Smooth muscle cell (in vitro differentiated cells): ENCODE results near the gene HSBP1L1. TPM values are rescaled to one million over a fixed set of nuclear protein-coding genes. Genes with fewer than 3 reads are reported as not detected.

Source experiments
- DNase-seq: peaks from one replicate; lab custom pipeline; 2025; ENCODE audit not compliant: unreplicated experiment; lab: John Stamatoyannopoulos, UW
- H2AFZ ChIP-seq: fragments of 200-600 bp; sonication (generic); 2 replicates; pipeline ENCODE4 v1.6.0; 2016; ENCODE audit warnings: antibody characterized with exemption, low read depth, mild to moderate bottlenecking
- H3F3A ChIP-seq: fragments of 200-600 bp; sonication (generic); 2 replicates; pipeline ENCODE4 v1.6.0; 2017; ENCODE audit warnings: antibody characterized with exemption, low read depth
- H3K27ac ChIP-seq: fragments of 200-600 bp; sonication (generic); 2 replicates; pipeline ENCODE4 v1.5.1; 2016; ENCODE audit warnings: low read depth, mild to moderate bottlenecking
- H3K27me3 ChIP-seq: fragments of 200-600 bp; sonication (generic); 2 replicates; pipeline ENCODE4 v1.6.1; 2016; ENCODE audit warnings: low read depth, mild to moderate bottlenecking
- H3K36me3 ChIP-seq: fragments of 200-600 bp; sonication (generic); 2 replicates; pipeline ENCODE4 v1.5.1; 2016; ENCODE audit warnings: low read depth
- H3K4me1 ChIP-seq: fragments of 200-600 bp; sonication (generic); 2 replicates; pipeline ENCODE4 v1.5.1; 2016; ENCODE audit warnings: low read depth
- H3K4me2 ChIP-seq: fragments of 200-600 bp; sonication (generic); 2 replicates; pipeline ENCODE4 v1.6.0; 2016; ENCODE audit warnings: mild to moderate bottlenecking
- H3K4me3 ChIP-seq: fragments of 200-600 bp; sonication (generic); 2 replicates; pipeline ENCODE4 v1.5.1; 2016; ENCODE audit warnings: mild to moderate bottlenecking
- H3K79me2 ChIP-seq: fragments of 200-600 bp; sonication (generic); 2 replicates; pipeline ENCODE4 v1.6.0; 2016; ENCODE audit warnings: low read depth, mild to moderate bottlenecking
- H3K9ac ChIP-seq: fragments of 200-600 bp; sonication (generic); 2 replicates; pipeline ENCODE4 v1.6.0; 2016; ENCODE audit warnings: low read depth
- H3K9me3 ChIP-seq: fragments of 200-600 bp; sonication (generic); replicated peaks from 2 replicates; pipeline ENCODE4 v1.5.1; 2016; ENCODE audit warnings: low read depth
- H4K20me1 ChIP-seq: fragments of 200-600 bp; sonication (generic); 2 replicates; pipeline ENCODE4 v1.6.0; 2016; ENCODE audit warnings: low read depth
- CTCF ChIP-seq: fragments of 200-600 bp; sonication (generic); IDR thresholded peaks from 2 replicates; pipeline ENCODE4 v1.5.1; 2017; ENCODE audit warnings: borderline replicate concordance, mild to moderate bottlenecking, antibody characterized with exemption; ENCODE audit not compliant: insufficient read depth, poor library complexity, severe bottlenecking
- WGBS: methylation state at CpG from one replicate; pipeline ENCODE4 v1.1.7; 2016; ENCODE audit warnings: low lambda C conversion rate; 5-methylcytosine and 5-hydroxymethylcytosine counted together
- polyA plus RNA-seq: library from polyadenylated mRNA; unstranded; fragments of >200 nt; fragmentation: Nextera tagmentation; extraction: Ambion mirVana; gene quantifications from 2 replicates; pipeline ENCODE4 v1.2.1, GENCODE V29; 2016
- total RNA-seq: library from RNA; depleted of rRNA; stranded (reverse); fragments of >200 nt; gene quantifications from 2 replicates; pipeline ENCODE4 v1.2.3, GENCODE V29; 2014

HSBP1L1 gene
- total and polyA plus RNA-seq, 2 experiments from 2014 or later, result 12.4 to 24.6 TPM

GRCh38 chr18:79953971-79954651 lies 10.3 kb upstream of the HSBP1L1 start:
- H2AFZ ChIP-seq, result no peak overlapping the region
- no peaks in the 10 kb centered on the region for H3F3A ChIP-seq
- H3K79me2 ChIP-seq, result peaks cover 21% of the 10 kb centered on the region
- DNase-seq, result no peak
- peaks cover 16% of the 10 kb centered on the region for H4K20me1 ChIP-seq
- H3K27ac ChIP-seq, result no peak overlapping the region
- no peak overlapping the region for H3K4me3 ChIP-seq
- H3K4me1 ChIP-seq, result peaks cover 15% of the 10 kb centered on the region
- no peak overlapping the region for H3K4me2 ChIP-seq
- TF ChIP-seq CTCF, result no peak
- no peak overlapping the region for H3K9ac ChIP-seq
- H3K27me3 ChIP-seq, result no peaks in the 10 kb centered on the region
- no peaks in the 10 kb centered on the region for H3K9me3 ChIP-seq
- no peaks in the 10 kb centered on the region for H3K36me3 ChIP-seq
- WGBS, result 82% methylated on average over 10 of the region's 10 CpGs

GRCh38 chr18:79954791-79955190 lies 9.7 kb upstream of the HSBP1L1 start:
- TF ChIP-seq CTCF, result no peak
- Histone ChIP-seq H3K27me3 (no peaks in the 10 kb centered on the region), H2AFZ (no peak overlapping the region), H3K27ac (no peak overlapping the region), H3F3A (no peaks in the 10 kb centered on the region), H3K4me3 (no peak overlapping the region), H3K9me3 (no peaks in the 10 kb centered on the region), H3K9ac (no peak overlapping the region), H3K79me2 (peaks cover 14% of the 10 kb centered on the region), H4K20me1 (peaks cover 9% of the 10 kb centered on the region), H3K36me3 (no peaks in the 10 kb centered on the region), H3K4me2 (no peak overlapping the region), H3K4me1 (peaks cover 19% of the 10 kb centered on the region)
- WGBS, result 94% methylated on average over 5 of the region's 5 CpGs
- DNase-seq, result no peak

GRCh38 chr18:79955302-79956075 lies 9.0 kb upstream of the HSBP1L1 start:
- H3F3A ChIP-seq, result peaks cover under 1% of the 10 kb centered on the region
- H2AFZ ChIP-seq, result no peak overlapping the region
- H3K9me3 ChIP-seq, result no peaks in the 10 kb centered on the region
- no peak overlapping the region for H3K4me3 ChIP-seq
- TF ChIP-seq CTCF, result no peak
- H3K4me2 ChIP-seq, result no peak overlapping the region
- H3K4me1 ChIP-seq, result peaks cover 17% of the 10 kb centered on the region
- H3K27ac ChIP-seq, result no peak overlapping the region
- H3K79me2 ChIP-seq, result peaks cover 7% of the 10 kb centered on the region
- H3K9ac ChIP-seq, result no peak overlapping the region
- peaks cover 2% of the 10 kb centered on the region for H4K20me1 ChIP-seq
- no peak for DNase-seq
- no peaks in the 10 kb centered on the region for H3K27me3 ChIP-seq
- no peaks in the 10 kb centered on the region for H3K36me3 ChIP-seq
- WGBS, result 86% methylated on average over 12 of the region's 12 CpGs
